Gastrocnemius medialis (tissue), 4 donors: ENCODE data around the gene HTR2A. TPM values are rescaled to one million over a fixed set of nuclear protein-coding genes. Genes with fewer than 3 reads are reported as not detected.

ENCODE experiments used
- ATAC-seq, 2 donors: fragments of 150-250 bp; one replicate each; pipeline ENCODE4 v1.9.1; 2016
- DNase-seq, 2 donors: peaks; one replicate each; pipeline ENCODE4 v3.0.0-alpha.2; 2019
- H3K27ac ChIP-seq, 4 donors: fragments of 200-600 bp; sonication (generic); 1 replicate in 1 of 4; 2 replicates in 3 of 4; pipeline ENCODE4 v1.5.1; 2016 to 2018; ENCODE audit warnings: mild to moderate bottlenecking in 2 of 4, moderate library complexity in 1 of 4
- H3K27me3 ChIP-seq, 3 donors: fragments of 200-600 bp; sonication (generic) in 2 of 3; 1 replicate in 1 of 3; 2 replicates in 2 of 3; pipeline versions ENCODE4 v1.5.1 to v1.6.0; 2016 to 2019; ENCODE audit warnings: mild to moderate bottlenecking in 1 of 3, moderate library complexity in 1 of 3
- H3K36me3 ChIP-seq, 2 donors: fragments of 200-600 bp; sonication (generic) in 1 of 2; one replicate each; pipeline ENCODE4 v1.5.1; 2017 to 2018
- H3K4me1 ChIP-seq, 2 donors: fragments of 200-600 bp; sonication (generic) in 1 of 2; one replicate each; pipeline ENCODE4 v1.5.1; 2016 to 2017; ENCODE audit warnings: mild to moderate bottlenecking in 2 of 2
- H3K4me3 ChIP-seq, 4 donors: fragments of 200-600 bp; sonication (generic) in 3 of 4; 1 replicate in 1 of 4; 2 replicates in 3 of 4; pipeline ENCODE4 v1.5.1; 2016 to 2019; ENCODE audit warnings: mild to moderate bottlenecking in 2 of 4
- H3K9me3 ChIP-seq, 3 donors: fragments of 200-600 bp; sonication (generic) in 2 of 3; 1 replicate in 1 of 3; 2 replicates in 2 of 3; pipeline ENCODE4 v1.5.1; 2016 to 2019
- POLR2A ChIP-seq, 2 donors: fragments of 450-650 bp; IDR thresholded peaks; one replicate each; pipeline ENCODE4 v1.6.1; 2017; ENCODE audit warnings: antibody characterized with exemption in 2 of 2, mild to moderate bottlenecking in 2 of 2, moderate library complexity in 2 of 2
- in situ Hi-C, 4 donors: fragments of 200-750 bp; cut with MboI; loops; one replicate each; pipeline versions ENCODE4 v1.15.0 to v1.8.0; 2017; ENCODE audit warnings: low sequenced_read_pairs in 4 of 4
- intact Hi-C: fragments of 100-400 bp; cut with DNase I; formaldehyde crosslinking; loops from one replicate; pipeline ENCODE4 v1.15.1; 2023; ENCODE audit warnings: low total_unique reads
- total RNA-seq, 4 donors: library from RNA; depleted of rRNA; stranded (reverse); fragments of >200 nt; gene quantifications; one replicate each; pipeline versions ENCODE4 v1.1.0 to v1.2.3, GENCODE V29; 2016
- TF ChIP-seq, protein P1 (sequence below), 5 experiments: fragments of 450-650 bp in 3 of 5; fragments of 200-600 bp in 2 of 5; sonication (generic) in 2 of 5; IDR thresholded peaks in 4 of 5; conservative IDR thresholded peaks in 1 of 5; 1 replicate in 4 of 5; 2 replicates in 1 of 5; pipeline ENCODE4 v1.5.1; 2016 to 2019; ENCODE audit warnings: antibody characterized with exemption in 5 of 5, mild to moderate bottlenecking in 3 of 5, moderate library complexity in 3 of 5

Gene HTR2A
- total RNA-seq, 4 donors from 2014 or later, result 0.55 TPM; not detected in 3

DNA sequence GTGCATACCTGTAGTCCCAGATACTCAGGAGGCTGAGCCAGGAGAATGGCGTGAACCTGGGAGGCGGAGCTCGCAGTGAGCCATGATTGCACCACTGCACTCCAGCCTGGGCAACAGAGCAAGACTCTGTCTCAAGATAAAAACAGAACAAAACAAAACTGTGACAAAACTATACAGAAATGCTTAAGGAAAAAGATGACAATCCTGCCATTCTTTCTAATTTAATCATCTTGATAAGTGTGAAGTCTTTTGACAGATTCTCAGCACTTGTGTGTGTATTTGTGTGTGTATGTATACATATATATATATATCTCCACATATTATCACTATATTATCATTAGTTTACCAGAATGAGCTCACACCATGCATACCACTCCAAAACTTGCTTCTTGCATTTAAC, 12.3 kb downstream of the HTR2A start:
- H3K9me3 ChIP-seq, result no peaks in the 10 kb centered on the region
- H3K4me1 ChIP-seq, result no peaks in the 10 kb centered on the region
- no peaks in the 10 kb centered on the region for H3K27me3 ChIP-seq
- no peak overlapping the region for H3K4me3 ChIP-seq
- intact Hi-C loops (no loop called here), in situ Hi-C loops (no loop called here)
- ATAC-seq, result no peak
- H3K36me3 ChIP-seq, result no peaks in the 10 kb centered on the region
- DNase-seq, result no peak
- no peak for TF ChIP-seq POLR2A (IDR thresholded peaks at IDR 0.05)
- TF ChIP-seq, protein P1, sequence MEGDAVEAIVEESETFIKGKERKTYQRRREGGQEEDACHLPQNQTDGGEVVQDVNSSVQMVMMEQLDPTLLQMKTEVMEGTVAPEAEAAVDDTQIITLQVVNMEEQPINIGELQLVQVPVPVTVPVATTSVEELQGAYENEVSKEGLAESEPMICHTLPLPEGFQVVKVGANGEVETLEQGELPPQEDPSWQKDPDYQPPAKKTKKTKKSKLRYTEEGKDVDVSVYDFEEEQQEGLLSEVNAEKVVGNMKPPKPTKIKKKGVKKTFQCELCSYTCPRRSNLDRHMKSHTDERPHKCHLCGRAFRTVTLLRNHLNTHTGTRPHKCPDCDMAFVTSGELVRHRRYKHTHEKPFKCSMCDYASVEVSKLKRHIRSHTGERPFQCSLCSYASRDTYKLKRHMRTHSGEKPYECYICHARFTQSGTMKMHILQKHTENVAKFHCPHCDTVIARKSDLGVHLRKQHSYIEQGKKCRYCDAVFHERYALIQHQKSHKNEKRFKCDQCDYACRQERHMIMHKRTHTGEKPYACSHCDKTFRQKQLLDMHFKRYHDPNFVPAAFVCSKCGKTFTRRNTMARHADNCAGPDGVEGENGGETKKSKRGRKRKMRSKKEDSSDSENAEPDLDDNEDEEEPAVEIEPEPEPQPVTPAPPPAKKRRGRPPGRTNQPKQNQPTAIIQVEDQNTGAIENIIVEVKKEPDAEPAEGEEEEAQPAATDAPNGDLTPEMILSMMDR (IDR thresholded peaks at IDR 0.05 in 4 of 5, conservative IDR thresholded peaks at IDR 0.05 in 1 of 5), result no peak
- no peak overlapping the region for H3K27ac ChIP-seq

DNA sequence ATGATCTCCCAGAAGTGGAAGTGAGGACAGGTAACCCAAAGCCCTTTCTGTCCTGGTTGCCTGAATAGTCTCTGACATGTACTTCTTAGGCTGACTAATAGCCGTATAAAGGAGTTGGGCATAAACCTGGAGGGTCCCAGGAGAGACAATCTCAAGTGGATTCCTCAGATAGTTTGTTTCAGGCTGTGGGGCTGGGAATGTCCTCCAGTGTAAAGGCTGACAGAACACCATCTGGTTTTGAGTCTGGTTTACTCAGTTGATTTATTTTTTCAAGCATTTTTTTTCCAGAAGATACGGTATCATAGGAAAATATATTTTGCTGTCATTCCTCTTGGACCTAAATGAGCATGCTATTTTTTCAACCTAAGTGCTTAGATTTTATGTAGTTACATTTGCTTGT, 15.2 kb downstream of the HTR2A start:
- Histone ChIP-seq H3K27ac (no peak overlapping the region), H3K27me3 (no peaks in the 10 kb centered on the region), H3K4me1 (no peaks in the 10 kb centered on the region), H3K9me3 (no peaks in the 10 kb centered on the region), H3K36me3 (no peaks in the 10 kb centered on the region), H3K4me3 (no peak overlapping the region)
- intact Hi-C loops, result no loop called here
- DNase-seq (no peak), ATAC-seq (no peak)
- TF ChIP-seq, protein P1 (IDR thresholded peaks at IDR 0.05 in 4 of 5, conservative IDR thresholded peaks at IDR 0.05 in 1 of 5), result no peak
- no peak for TF ChIP-seq POLR2A (IDR thresholded peaks at IDR 0.05)
- in situ Hi-C loops, result no loop called here

DNA sequence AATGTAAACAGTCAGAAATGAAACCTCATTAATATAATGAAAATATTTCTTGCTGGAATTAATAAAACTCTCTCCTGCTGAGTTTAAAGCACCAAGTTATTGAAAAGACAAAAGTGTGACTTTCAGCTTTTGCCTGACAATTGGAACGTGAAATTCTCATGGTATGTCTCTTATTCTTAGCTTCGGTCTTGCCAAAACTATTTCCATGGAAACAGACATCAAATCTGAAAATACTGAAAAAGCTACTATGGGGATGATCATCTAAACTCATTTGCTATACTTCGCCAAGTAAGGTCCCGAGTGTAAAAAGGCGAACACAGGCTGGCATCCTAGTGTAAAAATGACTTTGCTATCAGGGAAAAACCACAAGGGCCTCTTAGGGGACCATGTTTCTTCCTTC, 22.8 kb downstream of the HTR2A start:
- in situ Hi-C loops, result no loop called here
- TF ChIP-seq POLR2A (IDR thresholded peaks at IDR 0.05), result no peak
- TF ChIP-seq, protein P1 (IDR thresholded peaks at IDR 0.05 in 4 of 5, conservative IDR thresholded peaks at IDR 0.05 in 1 of 5), result no peak

DNA sequence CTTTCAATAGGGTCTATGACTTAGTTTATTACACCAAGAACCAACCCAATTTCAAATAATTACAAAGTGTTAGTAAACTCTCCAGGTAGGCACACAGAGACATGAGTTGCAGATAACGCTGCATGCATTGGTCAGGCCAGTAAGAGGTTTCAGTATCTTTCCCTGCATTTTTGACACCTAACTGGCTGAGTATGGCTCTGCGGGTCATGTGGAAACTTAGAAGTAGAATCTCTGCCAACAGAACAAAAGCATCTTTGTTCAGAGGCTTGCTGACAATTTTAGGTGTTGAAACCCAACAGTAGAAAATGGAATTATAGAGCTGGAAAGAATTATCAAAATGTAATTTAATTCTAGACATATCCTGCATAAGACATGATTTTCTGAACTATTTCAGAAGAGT, 25.3 kb downstream of the HTR2A start:
- intact Hi-C loops (no loop called here), in situ Hi-C loops (no loop called here)
- DNase-seq (no peak), ATAC-seq (no peak)
- Histone ChIP-seq H3K9me3 (no peaks in the 10 kb centered on the region), H3K27me3 (no peaks in the 10 kb centered on the region), H3K36me3 (no peaks in the 10 kb centered on the region), H3K4me1 (no peaks in the 10 kb centered on the region), H3K4me3 (no peak overlapping the region), H3K27ac (no peak overlapping the region)
- no peak for TF ChIP-seq POLR2A (IDR thresholded peaks at IDR 0.05)
- TF ChIP-seq, protein P1 (IDR thresholded peaks at IDR 0.05 in 4 of 5, conservative IDR thresholded peaks at IDR 0.05 in 1 of 5), result no peak

More for the DNA sequence above, 22.8 kb downstream of the HTR2A start:
- H3K4me1 ChIP-seq, result no peaks in the 10 kb centered on the region
- H3K27me3 ChIP-seq, result no peaks in the 10 kb centered on the region
- no peak overlapping the region for H3K27ac ChIP-seq
- no peak for DNase-seq
- intact Hi-C loops, result no loop called here
- no peaks in the 10 kb centered on the region for H3K36me3 ChIP-seq
- H3K9me3 ChIP-seq, result no peaks in the 10 kb centered on the region
- H3K4me3 ChIP-seq, result no peak overlapping the region
- ATAC-seq, result no peak

DNA sequence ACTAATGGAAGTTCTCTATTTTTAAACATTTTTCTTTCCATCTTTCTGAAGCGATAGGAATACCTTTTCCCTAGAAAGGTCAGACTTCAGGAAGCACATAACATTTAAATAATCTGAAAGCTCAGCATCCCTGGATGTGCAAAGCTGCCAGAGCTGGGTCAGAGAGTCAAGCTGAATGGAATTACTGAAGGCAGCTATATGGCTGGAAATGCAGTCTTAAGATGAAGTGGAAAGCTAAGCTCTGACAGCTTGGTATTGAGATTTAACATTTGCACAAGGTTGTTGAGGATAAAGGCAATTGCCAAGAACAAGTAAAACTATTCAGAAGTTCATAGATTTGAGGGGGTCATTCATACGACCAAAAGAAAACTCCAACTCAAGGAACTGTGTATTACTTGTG, 28.8 kb downstream of the HTR2A start:
- ATAC-seq (no peak), DNase-seq (no peak)
- TF ChIP-seq, protein P1 (IDR thresholded peaks at IDR 0.05 in 4 of 5, conservative IDR thresholded peaks at IDR 0.05 in 1 of 5), result no peak
- no peak for TF ChIP-seq POLR2A (IDR thresholded peaks at IDR 0.05)
- Histone ChIP-seq H3K27ac (no peak overlapping the region), H3K4me1 (no peaks in the 10 kb centered on the region), H3K36me3 (no peaks in the 10 kb centered on the region), H3K4me3 (no peak overlapping the region), H3K9me3 (no peaks in the 10 kb centered on the region), H3K27me3 (no peaks in the 10 kb centered on the region)
- in situ Hi-C loops, result no loop called here
- intact Hi-C loops, result no loop called here
